ENCODE data around the gene OAS1.
"Not testable (repeated sequence)": the region's sequence is repeated elsewhere in the genome, so short reads cannot be mapped to it uniquely, and the experiment has no call there.

The OAS1 gene

DNA sequence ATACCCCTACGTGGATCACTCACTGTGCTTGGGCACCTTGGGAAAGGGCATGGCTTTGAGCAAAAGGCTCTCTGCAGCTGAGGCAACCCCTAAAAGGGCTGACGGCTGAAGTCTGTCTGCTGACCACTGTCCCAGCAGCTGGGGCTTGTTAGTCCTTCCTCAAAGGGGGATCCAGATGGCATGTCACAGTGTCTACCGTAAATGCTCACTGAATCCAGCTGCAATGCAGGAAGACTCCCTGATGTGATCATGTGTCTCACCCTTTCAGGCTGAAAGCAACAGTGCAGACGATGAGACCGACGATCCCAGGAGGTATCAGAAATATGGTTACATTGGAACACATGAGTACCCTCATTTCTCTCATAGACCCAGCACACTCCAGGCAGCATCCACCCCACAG lies 12.4 kb downstream of the OAS1 start:
- Histone ChIP-seq H3K27ac (ENCODE audit: low read depth, low read length) (no peak overlapping the region), H3K4me3 (ENCODE audit: low read depth, low read length) (no peak overlapping the region), H3K4me1 (ENCODE audit: control insufficient read depth, insufficient read depth, low read length, unreplicated experiment) (no peaks in the 10 kb centered on the region), H3K79me2 (ENCODE audit: control insufficient read depth, insufficient read depth, low read length, unreplicated experiment) (peaks cover 18% of the 10 kb centered on the region), H2AFZ (ENCODE audit: low read length, unreplicated experiment) (no peak overlapping the region), H3K27me3 (ENCODE audit: insufficient read depth, low read length) (no peaks in the 10 kb centered on the region), H3K36me3 (ENCODE audit: insufficient read depth, low read length) (peaks cover 61% of the 10 kb centered on the region)

- Histone ChIP-seq H3K4me3 (ENCODE audit: low read depth, low read length) (no peak overlapping the region), H3K79me2 (ENCODE audit: control insufficient read depth, insufficient read depth, low read length, unreplicated experiment) (no peaks in the 10 kb centered on the region), H2AFZ (ENCODE audit: low read length, unreplicated experiment) (no peak overlapping the region), H3K27ac (ENCODE audit: low read depth, low read length) (no peak overlapping the region), H3K36me3 (ENCODE audit: insufficient read depth, low read length) (peaks cover 21% of the 10 kb centered on the region), H3K4me1 (ENCODE audit: control insufficient read depth, insufficient read depth, low read length, unreplicated experiment) (no peaks in the 10 kb centered on the region), H3K27me3 (ENCODE audit: insufficient read depth, low read length) (no peaks in the 10 kb centered on the region)
These were observed 18.2 kb downstream of the OAS1 start for GRCh38 chr12:112924986-112925385.

- H3K4me3 ChIP-seq (ENCODE audit: low read depth, low read length); H3K79me2 ChIP-seq (ENCODE audit: control insufficient read depth, insufficient read depth, low read length, unreplicated experiment); H2AFZ ChIP-seq (ENCODE audit: low read length, unreplicated experiment); H3K27ac ChIP-seq (ENCODE audit: low read depth, low read length); H3K4me1 ChIP-seq (ENCODE audit: control insufficient read depth, insufficient read depth, low read length, unreplicated experiment); H3K27me3 ChIP-seq (ENCODE audit: insufficient read depth, low read length): not testable (repeated sequence)
- H3K36me3 ChIP-seq (ENCODE audit: insufficient read depth, low read length): peaks cover 14% of the 10 kb centered on the region
These were observed 19.8 kb downstream of the OAS1 start for GRCh38 chr12:112926416-112927033.

DNA sequence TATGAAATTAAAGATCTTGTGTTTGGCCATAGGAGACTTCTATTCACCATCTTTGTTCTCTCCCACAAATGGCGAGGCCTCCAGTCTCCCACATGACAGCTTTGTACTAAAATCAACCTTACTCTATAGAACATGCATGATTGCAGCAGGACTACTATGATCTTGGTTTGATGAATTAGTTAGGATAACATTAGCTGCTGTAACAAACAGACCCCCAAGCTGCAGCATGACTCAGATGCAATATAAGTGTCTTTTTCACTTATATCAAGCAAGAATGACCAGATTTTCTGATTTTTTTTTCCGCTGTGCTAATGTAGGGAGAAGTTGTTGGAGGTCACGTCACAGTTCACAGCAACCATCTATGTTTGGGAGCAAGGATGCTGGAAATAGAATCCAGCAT lies 20.7 kb downstream of the OAS1 start:
- Histone ChIP-seq H3K4me1 (ENCODE audit: control insufficient read depth, insufficient read depth, low read length, unreplicated experiment) (no peaks in the 10 kb centered on the region), H3K4me3 (ENCODE audit: low read depth, low read length) (no peak overlapping the region), H2AFZ (ENCODE audit: low read length, unreplicated experiment) (no peak overlapping the region), H3K27me3 (ENCODE audit: insufficient read depth, low read length) (no peaks in the 10 kb centered on the region), H3K36me3 (ENCODE audit: insufficient read depth, low read length) (peaks cover 11% of the 10 kb centered on the region), H3K79me2 (ENCODE audit: control insufficient read depth, insufficient read depth, low read length, unreplicated experiment) (no peaks in the 10 kb centered on the region), H3K27ac (ENCODE audit: low read depth, low read length) (no peak overlapping the region)

DNA sequence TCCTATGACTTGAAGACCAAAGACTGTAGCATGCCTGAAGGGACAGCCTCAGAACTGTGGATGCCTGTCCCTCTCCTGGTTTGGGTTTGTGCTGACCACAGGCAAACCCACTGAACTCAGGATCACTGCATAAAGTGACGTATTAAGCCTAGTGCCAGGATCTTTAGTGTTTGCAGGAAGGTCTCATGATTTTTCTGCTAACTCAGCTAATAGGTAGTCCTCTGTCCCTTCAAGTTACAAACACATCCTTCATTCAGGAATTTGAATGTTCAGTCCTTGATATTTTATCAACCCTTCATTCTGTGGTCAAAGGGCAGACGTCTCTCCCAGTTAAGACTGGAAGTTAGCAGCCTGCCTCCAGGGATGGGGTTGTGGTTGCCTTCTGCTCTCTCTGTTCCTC lies 21.2 kb downstream of the OAS1 start:
- peaks cover 11% of the 10 kb centered on the region for H3K36me3 ChIP-seq (ENCODE audit: insufficient read depth, low read length)
- no peaks in the 10 kb centered on the region for H3K27me3 ChIP-seq (ENCODE audit: insufficient read depth, low read length)
- no peak overlapping the region for H3K27ac ChIP-seq (ENCODE audit: low read depth, low read length)
- H2AFZ ChIP-seq (ENCODE audit: low read length, unreplicated experiment): no peak overlapping the region
- H3K4me1 ChIP-seq (ENCODE audit: control insufficient read depth, insufficient read depth, low read length, unreplicated experiment): no peaks in the 10 kb centered on the region
- no peak overlapping the region for H3K4me3 ChIP-seq (ENCODE audit: low read depth, low read length)
- no peaks in the 10 kb centered on the region for H3K79me2 ChIP-seq (ENCODE audit: control insufficient read depth, insufficient read depth, low read length, unreplicated experiment)

DNA sequence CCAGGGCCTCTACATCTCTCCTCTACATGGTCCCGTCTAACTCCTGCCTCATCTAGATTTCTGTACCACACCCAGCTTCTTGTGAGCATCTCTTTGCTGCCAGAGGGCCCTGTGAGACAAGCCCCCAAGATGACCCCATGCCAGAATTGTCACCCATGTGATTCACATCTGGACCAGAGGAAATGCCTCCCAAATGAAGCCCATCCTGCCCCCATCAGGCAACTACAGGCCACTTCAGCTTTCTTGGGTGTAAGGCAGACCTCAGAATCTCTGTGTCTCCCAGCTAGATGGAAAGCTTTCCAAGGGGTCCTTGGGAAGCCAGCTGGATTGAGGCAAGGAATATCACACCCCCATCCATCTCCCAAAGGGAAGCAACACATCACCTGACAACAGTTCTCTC lies 22.2 kb downstream of the OAS1 start:
- Histone ChIP-seq H2AFZ (ENCODE audit: low read length, unreplicated experiment) (no peak overlapping the region), H3K27me3 (ENCODE audit: insufficient read depth, low read length) (no peaks in the 10 kb centered on the region), H3K79me2 (ENCODE audit: control insufficient read depth, insufficient read depth, low read length, unreplicated experiment) (no peaks in the 10 kb centered on the region), H3K36me3 (ENCODE audit: insufficient read depth, low read length) (peaks cover 11% of the 10 kb centered on the region), H3K4me3 (ENCODE audit: low read depth, low read length) (no peak overlapping the region), H3K27ac (ENCODE audit: low read depth, low read length) (no peak overlapping the region), H3K4me1 (ENCODE audit: control insufficient read depth, insufficient read depth, low read length, unreplicated experiment) (no peaks in the 10 kb centered on the region)

DNA sequence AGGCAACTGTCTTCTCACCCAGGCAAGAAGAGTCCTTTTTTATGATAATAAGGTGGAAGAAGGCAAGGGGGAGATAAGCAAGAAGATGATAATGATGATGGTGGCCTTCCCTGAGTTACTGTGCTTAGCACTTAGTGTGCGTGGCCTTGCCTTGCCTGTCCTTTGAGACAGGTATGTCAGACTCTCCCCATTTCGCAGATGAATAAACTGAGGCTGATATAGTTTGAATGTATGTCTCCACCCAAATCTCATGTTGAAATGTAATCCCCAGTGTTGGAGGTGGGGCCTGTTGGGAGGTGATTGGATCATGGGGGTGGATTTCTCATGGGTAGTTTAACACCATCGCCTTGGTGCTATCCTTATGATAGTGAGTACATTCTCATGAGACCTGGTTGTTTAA lies 23.0 kb downstream of the OAS1 start:
- H3K27ac ChIP-seq (ENCODE audit: low read depth, low read length): no peak overlapping the region
- no peaks in the 10 kb centered on the region for H3K79me2 ChIP-seq (ENCODE audit: control insufficient read depth, insufficient read depth, low read length, unreplicated experiment)
- H2AFZ ChIP-seq (ENCODE audit: low read length, unreplicated experiment): no peak overlapping the region
- peaks cover 11% of the 10 kb centered on the region for H3K36me3 ChIP-seq (ENCODE audit: insufficient read depth, low read length)
- H3K27me3 ChIP-seq (ENCODE audit: insufficient read depth, low read length): no peaks in the 10 kb centered on the region
- no peaks in the 10 kb centered on the region for H3K4me1 ChIP-seq (ENCODE audit: control insufficient read depth, insufficient read depth, low read length, unreplicated experiment)
- H3K4me3 ChIP-seq (ENCODE audit: low read depth, low read length): no peak overlapping the region

- Histone ChIP-seq H3K79me2 (ENCODE audit: control insufficient read depth, insufficient read depth, low read length, unreplicated experiment) (no peaks in the 10 kb centered on the region), H3K27ac (ENCODE audit: low read depth, low read length) (no peak overlapping the region), H3K27me3 (ENCODE audit: insufficient read depth, low read length) (no peaks in the 10 kb centered on the region), H3K36me3 (ENCODE audit: insufficient read depth, low read length) (peaks cover 11% of the 10 kb centered on the region), H3K4me1 (ENCODE audit: control insufficient read depth, insufficient read depth, low read length, unreplicated experiment) (no peaks in the 10 kb centered on the region), H2AFZ (ENCODE audit: low read length, unreplicated experiment) (no peak overlapping the region), H3K4me3 (ENCODE audit: low read depth, low read length) (no peak overlapping the region)
These were observed 23.6 kb downstream of the OAS1 start for GRCh38 chr12:112930350-112930749.

GRCh38 chr12:112932485-112933128 lies 25.8 kb downstream of the OAS1 start:
- Histone ChIP-seq H3K36me3 (ENCODE audit: insufficient read depth, low read length) (peaks cover 6% of the 10 kb centered on the region; the same call in 1 of the 2 replicates), H3K79me2 (ENCODE audit: control insufficient read depth, insufficient read depth, low read length, unreplicated experiment) (no peaks in the 10 kb centered on the region), H3K4me1 (ENCODE audit: control insufficient read depth, insufficient read depth, low read length, unreplicated experiment) (no peaks in the 10 kb centered on the region), H3K27ac (ENCODE audit: low read depth, low read length) (no peak overlapping the region), H3K4me3 (ENCODE audit: low read depth, low read length) (no peak overlapping the region), H3K27me3 (ENCODE audit: insufficient read depth, low read length) (no peaks in the 10 kb centered on the region), H2AFZ (ENCODE audit: low read length, unreplicated experiment) (no peak overlapping the region)

DNA sequence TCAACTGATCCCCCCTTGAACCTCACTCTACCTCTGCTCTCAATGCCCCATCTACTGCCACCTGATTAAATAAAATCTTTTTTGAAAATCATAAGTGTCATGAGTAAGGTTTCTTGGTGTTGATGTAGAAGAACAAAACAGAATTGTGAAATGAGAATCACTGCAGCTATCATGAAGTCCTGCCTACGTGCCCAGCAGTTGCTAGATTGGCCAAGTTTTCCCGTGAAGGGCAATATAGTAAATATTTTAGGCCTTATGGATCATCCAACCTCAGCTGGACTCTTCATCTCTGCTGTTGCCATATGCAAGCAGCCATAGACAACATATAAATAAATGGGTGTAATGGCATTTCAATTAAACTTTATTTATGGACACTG lies 26.4 kb downstream of the OAS1 start:
- H2AFZ ChIP-seq (ENCODE audit: low read length, unreplicated experiment): no peak overlapping the region
- no peak overlapping the region for H3K4me3 ChIP-seq (ENCODE audit: low read depth, low read length)
- H3K4me1 ChIP-seq (ENCODE audit: control insufficient read depth, insufficient read depth, low read length, unreplicated experiment): peaks cover 4% of the 10 kb centered on the region
- no peak overlapping the region for H3K27ac ChIP-seq (ENCODE audit: low read depth, low read length)
- no peaks in the 10 kb centered on the region for H3K79me2 ChIP-seq (ENCODE audit: control insufficient read depth, insufficient read depth, low read length, unreplicated experiment)
- H3K27me3 ChIP-seq (ENCODE audit: insufficient read depth, low read length): no peaks in the 10 kb centered on the region
- peaks cover 3% of the 10 kb centered on the region; the same call in 1 of the 2 replicates for H3K36me3 ChIP-seq (ENCODE audit: insufficient read depth, low read length)

DNA sequence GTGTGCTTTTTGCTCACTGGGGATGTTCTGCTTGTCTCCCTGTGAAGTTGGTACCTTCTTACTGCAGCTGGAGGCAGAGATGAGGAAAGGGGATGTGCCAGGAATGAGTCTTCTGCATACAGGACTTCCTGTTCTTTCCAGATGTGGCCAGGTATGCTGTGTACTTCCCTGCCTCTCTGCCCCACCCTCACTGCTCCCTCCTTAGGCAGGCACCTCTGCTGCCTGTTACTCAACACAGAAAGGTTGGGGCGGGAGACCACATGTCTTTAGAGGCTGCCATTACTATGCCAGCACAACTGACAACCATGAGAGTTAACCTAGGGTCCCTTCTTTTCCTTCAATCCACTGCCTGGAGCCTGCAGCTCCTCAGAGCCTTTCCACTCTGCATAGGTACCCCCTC lies 29.5 kb downstream of the OAS1 start:
- Histone ChIP-seq H3K4me3 (ENCODE audit: low read depth, low read length) (no peak overlapping the region), H3K27me3 (ENCODE audit: insufficient read depth, low read length) (no peaks in the 10 kb centered on the region), H3K4me1 (ENCODE audit: control insufficient read depth, insufficient read depth, low read length, unreplicated experiment) (peaks cover 8% of the 10 kb centered on the region), H3K36me3 (ENCODE audit: insufficient read depth, low read length) (peaks cover 7% of the 10 kb centered on the region; the same call in 1 of the 2 replicates), H3K79me2 (ENCODE audit: control insufficient read depth, insufficient read depth, low read length, unreplicated experiment) (peaks cover 30% of the 10 kb centered on the region), H2AFZ (ENCODE audit: low read length, unreplicated experiment) (no peak overlapping the region), H3K27ac (ENCODE audit: low read depth, low read length) (no peak overlapping the region)
